Loucy (cell line): Measurements from ENCODE around the gene KLHL9.

ENCODE experiments used
- CTCF ChIP-seq: fragments of 200-600 bp; sonication (generic); conservative IDR thresholded peaks from 2 replicates; pipeline ENCODE4 v1.5.1; 2014; ENCODE audit warnings: mild to moderate bottlenecking, antibody characterized with exemption, low read length
- EZH2phosphoT487 ChIP-seq: fragments of 200-600 bp; IDR thresholded peaks from 2 replicates; pipeline ENCODE4 v1.6.1; 2018; ENCODE audit warnings: antibody characterized with exemption, mild to moderate bottlenecking, moderate library complexity, borderline replicate concordance

- TF ChIP-seq CTCF: no peak
- no peak for TF ChIP-seq EZH2phosphoT487
Observed at GRCh38 chr9:21281275-21281674, 53.9 kb downstream of the KLHL9 start.
